GM12874 (cell line): ENCODE results near the gene DBR1.

Experiments used
- CTCF ChIP-seq: IDR thresholded peaks from 2 replicates; pipeline ENCODE4 v1.5.1; 2011; ENCODE audit warnings: low read depth, mild to moderate bottlenecking, control low read depth, low read length, moderate library complexity; ENCODE audit not compliant: insufficient read depth

DBR1 gene

GRCh38 chr3:138118612-138119422 is 55.9 kb downstream of the DBR1 start:
- peak; percentile 85 for TF ChIP-seq CTCF

- peak; percentile 62 for TF ChIP-seq CTCF
These were observed 59.4 kb downstream of the DBR1 start, which contains the start of gene DZIP1L for GRCh38 chr3:138114988-138115971. DZIP1L (minus strand) TSS chr3:138115608; CDS start chr3:138103971, 11,637 bp downstream.

GRCh38 chr3:138114431-138114918 is 60.2 kb downstream of the DBR1 start:
- no peak for TF ChIP-seq CTCF

GRCh38 chr3:138113326-138113725 is 61.4 kb downstream of the DBR1 start:
- no peak for TF ChIP-seq CTCF

GRCh38 chr3:138112362-138112761 is 62.4 kb downstream of the DBR1 start:
- TF ChIP-seq CTCF = no peak
